GM10266 (cell line): Measurements from ENCODE around the gene ELAVL3.
A peak's percentile ranks its signal among the peaks of the same experiment; 100 is the strongest.
"Not testable (repeated sequence)": the region's sequence is repeated elsewhere in the genome, so short reads cannot be mapped to it uniquely, and the experiment has no call there.

Source experiments
- DNase-seq: peaks from one replicate; pipeline ENCODE4 v3.0.0; 2012; ENCODE audit errors: extremely low spot score
- TF ChIP-seq, protein P1 (sequence below): IDR thresholded peaks from 2 replicates; pipeline ENCODE4 v1.5.1; 2012; ENCODE audit warnings: mild to moderate bottlenecking, low read depth; ENCODE audit not compliant: control insufficient read depth, insufficient read depth; ENCODE audit errors: missing control alignments

The ELAVL3 gene

DNA sequence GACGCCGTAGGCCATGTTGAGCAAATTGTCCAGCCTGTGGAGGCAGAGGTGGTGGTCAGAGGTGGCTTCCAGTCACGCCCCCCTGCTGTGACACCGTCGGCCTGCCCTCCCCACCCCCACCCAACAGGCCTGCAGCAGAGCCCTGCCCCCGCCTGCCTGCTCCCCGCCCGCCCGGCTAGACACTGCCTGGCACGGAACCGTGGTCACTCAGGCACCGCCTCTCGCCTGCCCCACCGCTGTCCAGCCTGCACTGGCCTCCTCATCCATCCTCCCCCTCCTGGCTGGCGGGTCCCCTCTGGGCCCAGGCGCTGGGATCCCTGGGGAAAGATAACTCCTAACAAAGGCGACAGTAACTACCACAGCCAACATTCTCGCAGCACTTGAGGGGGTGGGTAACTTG is 23.7 kb downstream of the ELAVL3 start:
- no peak for DNase-seq
- TF ChIP-seq, protein P1, sequence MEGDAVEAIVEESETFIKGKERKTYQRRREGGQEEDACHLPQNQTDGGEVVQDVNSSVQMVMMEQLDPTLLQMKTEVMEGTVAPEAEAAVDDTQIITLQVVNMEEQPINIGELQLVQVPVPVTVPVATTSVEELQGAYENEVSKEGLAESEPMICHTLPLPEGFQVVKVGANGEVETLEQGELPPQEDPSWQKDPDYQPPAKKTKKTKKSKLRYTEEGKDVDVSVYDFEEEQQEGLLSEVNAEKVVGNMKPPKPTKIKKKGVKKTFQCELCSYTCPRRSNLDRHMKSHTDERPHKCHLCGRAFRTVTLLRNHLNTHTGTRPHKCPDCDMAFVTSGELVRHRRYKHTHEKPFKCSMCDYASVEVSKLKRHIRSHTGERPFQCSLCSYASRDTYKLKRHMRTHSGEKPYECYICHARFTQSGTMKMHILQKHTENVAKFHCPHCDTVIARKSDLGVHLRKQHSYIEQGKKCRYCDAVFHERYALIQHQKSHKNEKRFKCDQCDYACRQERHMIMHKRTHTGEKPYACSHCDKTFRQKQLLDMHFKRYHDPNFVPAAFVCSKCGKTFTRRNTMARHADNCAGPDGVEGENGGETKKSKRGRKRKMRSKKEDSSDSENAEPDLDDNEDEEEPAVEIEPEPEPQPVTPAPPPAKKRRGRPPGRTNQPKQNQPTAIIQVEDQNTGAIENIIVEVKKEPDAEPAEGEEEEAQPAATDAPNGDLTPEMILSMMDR, result no peak

DNA sequence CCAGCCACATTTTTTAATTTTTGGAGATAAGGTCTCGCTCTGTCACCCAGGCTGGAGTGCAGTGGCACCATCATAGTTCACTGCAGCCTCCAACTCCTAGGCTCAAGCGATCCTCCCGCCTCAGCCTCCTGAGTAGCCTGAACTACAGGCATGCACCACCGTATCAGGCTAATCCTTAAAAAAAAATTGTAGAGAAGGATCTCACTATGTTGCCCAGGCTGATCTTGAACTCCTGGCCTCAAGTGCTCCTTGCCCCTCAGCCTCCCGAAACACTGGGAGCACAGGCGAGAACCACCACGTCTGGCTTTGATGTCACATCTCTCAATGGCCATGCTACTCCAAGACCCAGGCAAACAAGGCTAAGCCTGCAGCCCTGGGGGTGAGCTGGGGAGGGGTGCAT is 24.2 kb downstream of the ELAVL3 start:
- no peak for DNase-seq
- TF ChIP-seq, protein P1, result no peak

DNA sequence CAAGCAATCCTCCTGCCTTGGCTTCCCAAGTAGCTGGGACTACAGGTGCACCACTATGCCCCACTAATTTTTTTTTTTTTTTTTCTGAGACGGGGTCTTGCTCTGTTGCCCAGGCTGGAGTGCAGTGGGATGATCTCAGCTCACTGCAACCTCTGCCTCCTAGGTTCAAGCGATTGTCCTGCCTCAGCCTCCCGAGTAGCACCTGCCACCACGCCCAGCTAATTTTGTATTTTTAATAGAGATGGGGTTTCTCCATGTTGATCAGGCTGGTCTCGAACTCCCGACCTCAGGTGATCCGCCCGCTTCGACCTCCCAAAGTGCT is 25.7 kb downstream of the ELAVL3 start:
- DNase-seq, result not testable (repeated sequence)

DNA sequence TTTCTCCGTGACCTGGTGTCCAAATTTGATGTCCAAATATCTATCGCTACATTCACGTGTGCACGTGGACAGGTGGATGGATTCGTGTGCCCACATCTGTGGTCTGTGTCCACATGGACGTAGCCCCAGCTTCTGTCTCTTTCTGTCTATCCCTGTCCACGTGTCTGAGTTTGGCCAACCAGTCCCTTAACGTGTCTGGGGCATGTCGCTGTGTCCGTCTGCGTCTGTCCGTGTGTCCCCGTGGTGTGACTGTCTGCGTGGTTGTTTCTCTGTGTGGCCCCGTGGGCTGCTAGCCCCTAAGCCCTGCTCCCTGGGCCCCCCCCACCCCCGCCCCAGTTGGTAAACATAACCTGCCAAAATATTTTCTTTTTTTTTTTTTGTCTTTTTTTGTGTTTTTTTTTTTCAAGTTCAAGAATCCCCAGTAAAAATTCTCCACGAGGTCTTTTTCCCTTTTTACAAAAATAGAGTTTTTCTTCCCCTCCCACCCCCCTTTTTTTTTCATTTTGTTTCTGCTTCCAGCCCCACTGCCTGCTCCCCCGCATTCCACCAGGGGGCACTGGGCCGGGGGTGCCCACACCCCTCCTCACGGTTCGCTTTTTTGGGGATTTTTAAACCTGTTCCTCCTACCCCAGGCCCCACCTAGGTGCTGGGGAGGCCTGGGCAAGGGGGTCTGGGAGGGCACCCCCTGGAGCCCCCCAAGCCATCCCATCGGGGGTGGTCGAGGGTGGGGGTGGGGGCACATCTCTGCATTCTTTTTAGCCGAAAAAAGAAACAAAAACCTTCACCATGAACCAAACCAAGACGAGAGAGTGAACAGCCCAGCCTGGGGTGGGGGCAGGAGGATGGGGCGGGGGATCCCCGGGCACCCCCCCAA is 27.1 kb downstream of the ELAVL3 start:
- DNase-seq, result peak; percentile 80
- TF ChIP-seq, protein P1, result peak; percentile 49

DNA sequence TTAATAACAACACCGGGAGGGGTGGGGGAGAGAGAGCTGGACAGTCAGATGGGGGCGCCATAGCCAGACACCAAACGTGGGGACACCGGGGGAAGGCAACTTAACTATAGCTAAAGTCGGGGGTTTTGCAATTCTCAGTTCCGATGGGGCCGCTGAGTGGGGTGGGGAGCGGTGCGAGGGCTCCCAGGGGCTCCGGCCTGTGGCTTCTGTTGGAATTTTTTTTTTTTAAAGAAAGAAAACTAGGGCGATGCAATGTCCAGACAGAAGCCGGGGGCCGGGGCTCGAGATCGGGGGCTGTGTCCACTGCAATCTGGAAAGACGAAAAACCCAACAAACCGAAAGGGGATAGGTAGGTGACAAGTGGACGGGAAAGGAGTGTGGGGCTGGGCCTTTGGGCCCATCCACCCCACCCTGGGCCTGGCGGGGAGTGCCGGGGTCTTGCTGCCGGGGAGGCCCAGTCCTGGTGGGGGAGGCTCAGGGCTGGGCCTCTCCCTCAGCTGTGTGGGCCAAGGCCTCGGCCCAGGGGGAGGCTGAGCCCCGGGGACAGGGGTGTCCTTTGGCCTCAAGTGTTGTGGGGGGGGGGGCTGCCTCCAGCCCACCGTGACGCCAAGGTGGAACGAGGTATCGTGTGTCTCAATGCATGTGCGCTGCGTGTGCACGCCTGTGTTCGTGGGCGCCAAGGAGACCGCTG is 28.1 kb downstream of the ELAVL3 start:
- DNase-seq, result peak; percentile 45
- TF ChIP-seq, protein P1, result peak; percentile 25

DNA sequence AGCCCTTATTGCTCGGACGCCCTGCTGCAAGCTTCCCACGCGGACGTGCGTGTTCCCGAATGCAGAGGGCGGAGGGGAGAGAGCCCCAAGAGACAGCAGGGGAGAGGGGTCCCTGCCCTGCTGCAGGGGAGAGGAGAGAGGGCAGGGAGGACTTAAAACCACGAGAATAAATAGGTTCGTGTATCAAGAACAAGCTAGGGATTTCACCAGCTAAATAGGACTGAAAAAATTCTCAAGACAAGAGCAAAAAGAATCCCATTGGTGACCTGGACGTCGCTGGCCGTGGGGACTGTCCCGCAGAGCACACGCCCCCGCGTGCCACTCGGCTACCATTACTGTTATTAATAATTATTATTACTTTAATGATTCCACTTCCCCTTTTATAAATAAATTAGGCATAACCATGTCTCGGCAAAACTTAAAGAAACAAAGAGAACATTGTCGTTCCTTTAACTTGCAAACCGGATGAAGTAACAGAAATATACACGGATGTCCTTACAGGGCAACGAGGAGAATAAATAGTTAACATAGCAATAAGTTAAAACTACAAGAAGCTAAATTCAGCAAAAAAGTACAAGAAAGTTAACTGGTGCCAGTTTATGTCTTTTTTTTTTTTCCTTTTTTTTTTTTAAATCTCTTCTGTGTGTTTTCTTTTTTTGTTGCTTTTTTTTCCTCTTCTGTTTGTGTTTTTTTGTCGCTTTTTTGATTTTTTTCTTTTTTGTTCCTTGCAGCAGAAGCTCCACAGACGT is 28.8 kb downstream of the ELAVL3 start:
- TF ChIP-seq, protein P1, result no peak
- peak; percentile 85 for DNase-seq

DNA sequence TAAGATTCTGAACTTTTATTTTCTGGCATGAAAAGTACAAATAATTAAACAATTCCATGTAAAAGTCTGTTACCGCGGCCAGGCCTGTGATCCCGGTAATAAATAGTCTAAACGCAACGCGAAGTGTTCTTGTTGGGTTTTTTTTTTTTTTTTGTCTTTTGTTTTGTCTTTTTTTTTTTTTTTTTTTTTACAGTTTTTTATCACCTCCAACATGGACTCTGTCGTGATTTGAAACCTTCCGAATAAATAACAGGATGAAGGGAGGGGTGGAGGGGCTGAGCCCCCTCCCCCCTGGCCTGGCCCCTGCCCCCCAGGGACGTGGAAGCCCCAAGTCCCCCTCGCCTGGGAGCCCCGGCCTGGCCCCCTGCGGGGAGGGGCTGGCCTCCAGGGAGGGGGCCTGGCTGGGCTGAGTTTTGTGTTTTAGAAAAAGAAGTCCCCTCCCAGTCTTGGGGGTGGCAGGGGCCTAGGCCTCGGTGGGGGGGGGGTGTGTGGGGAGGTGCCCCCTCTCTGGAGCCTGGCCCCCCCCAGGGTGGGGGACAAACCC is 29.4 kb downstream of the ELAVL3 start:
- TF ChIP-seq, protein P1, result no peak

More for the DNA sequence above, 29.4 kb downstream of the ELAVL3 start:
- no peak for DNase-seq
